Activated T-cell treated with anti-CD3 and anti-CD28 coated beads, Interleukin-2, amount 50 U/mL, for 72 hours (primary cell): ENCODE results near the gene SFXN5. TPM values are rescaled to one million over a fixed set of nuclear protein-coding genes. Genes with fewer than 3 reads are reported as not detected.
A peak's percentile ranks its signal among the peaks of the same experiment; 100 is the strongest.

ENCODE experiments used
- ATAC-seq, 2 donors: fragments of 150-1000 bp; cut with Tn5 transposase; replicated peaks in 1 of 2; 2 replicates each; pipeline ENCODE4 v1.10.0; 2021; ENCODE audit warnings: moderate library complexity in 2 of 2, mild to moderate bottlenecking in 1 of 2
- DNase-seq, 2 donors: peaks; one replicate each; pipeline ENCODE4 v3.0.0; 2021 to 2022; ENCODE audit warnings: mixed read lengths in 1 of 2
- H3K27ac Mint-ChIP-seq: one replicate; pipeline ENCODE4 v1.8.0; 2022; ENCODE audit warnings: mild to moderate bottlenecking, moderate library complexity, mixed read lengths
- H3K27me3 Mint-ChIP-seq: one replicate; pipeline ENCODE4 v1.8.0; 2022; ENCODE audit warnings: low read depth, mixed read lengths
- H3K36me3 Mint-ChIP-seq, 2 donors: one replicate each; pipeline ENCODE4 v1.8.0; 2022; ENCODE audit warnings: mixed read lengths in 2 of 2, mild to moderate bottlenecking in 1 of 2; ENCODE audit not compliant: insufficient read depth in 2 of 2
- H3K4me1 Mint-ChIP-seq: one replicate; pipeline ENCODE4 v1.8.0; 2022; ENCODE audit warnings: low read depth, mixed read lengths
- H3K4me3 Mint-ChIP-seq, 2 donors: one replicate each; pipeline ENCODE4 v1.8.0; 2022; ENCODE audit warnings: mild to moderate bottlenecking in 2 of 2, mixed read lengths in 2 of 2, moderate library complexity in 2 of 2
- H3K9me3 Mint-ChIP-seq, 2 donors: one replicate each; pipeline ENCODE4 v1.8.0; 2022; ENCODE audit warnings: mixed read lengths in 2 of 2
- total RNA-seq, 2 donors: library from RNA; stranded (reverse); gene quantifications; one replicate each; pipeline ENCODE4 v1.2.3, GENCODE V29; 2022

The SFXN5 gene
- total RNA-seq, 2 donors from 2014 or later = 9.1 to 10.1 TPM

- no peak for DNase-seq
- Mint-ChIP-seq H3K36me3 (no peaks in the 10 kb centered on the region), H3K27ac (no peak overlapping the region), H3K4me3 (peak overlapping the region; percentile 32 to 43), H3K4me1 (peaks cover 16% of the 10 kb centered on the region), H3K9me3 (no peaks in the 10 kb centered on the region), H3K27me3 (peaks cover 50% of the 10 kb centered on the region)
- peak in 1 of 2 donors; percentile 51 for ATAC-seq
These were observed 147.6 kb downstream of the SFXN5 start for GRCh38 chr2:72923833-72924352.

- Mint-ChIP-seq H3K27ac (no peak overlapping the region), H3K27me3 (peaks cover 60% of the 10 kb centered on the region), H3K4me3 (no peak overlapping the region), H3K9me3 (no peaks in the 10 kb centered on the region), H3K36me3 (no peaks in the 10 kb centered on the region), H3K4me1 (peaks cover 26% of the 10 kb centered on the region)
- no peak for ATAC-seq
- DNase-seq = no peak
These were observed 149.7 kb downstream of the SFXN5 start for GRCh38 chr2:72921853-72922252.

DNA sequence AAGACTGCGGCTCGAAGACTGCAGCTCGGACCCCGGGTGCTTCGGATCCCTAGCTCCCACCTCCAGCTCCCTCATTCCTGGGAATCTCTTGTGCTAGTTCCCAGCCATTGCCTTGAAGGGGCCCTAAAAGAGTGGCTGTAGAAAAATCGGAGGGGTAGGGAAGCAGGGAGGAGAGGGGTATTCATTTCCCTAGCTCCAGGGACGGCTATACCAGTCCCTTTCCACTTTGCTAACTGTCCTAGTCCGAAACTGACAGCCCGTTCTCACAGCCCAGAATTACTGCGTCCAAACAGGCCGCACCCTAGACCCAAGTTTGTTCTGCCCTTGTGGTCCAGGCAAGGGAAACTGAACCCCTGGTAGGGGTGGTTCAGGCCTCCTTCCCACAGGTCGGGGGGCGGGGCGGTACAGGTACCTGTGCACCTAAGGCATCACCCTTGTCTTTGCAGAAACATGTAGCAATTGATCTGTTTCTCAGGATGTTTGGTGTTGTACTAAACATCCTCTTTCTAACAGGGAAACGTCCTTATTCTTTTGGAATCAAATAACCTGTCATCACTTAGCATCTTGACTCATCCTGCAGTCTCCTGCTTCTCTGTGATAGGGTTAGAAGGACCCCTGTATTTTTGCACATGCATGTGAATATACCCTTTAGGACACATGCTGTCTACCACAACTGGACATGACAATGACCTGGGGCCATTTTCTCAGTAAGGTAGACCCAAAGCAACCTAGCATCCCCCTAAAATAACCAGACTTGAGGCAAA is 150.2 kb downstream of the SFXN5 start:
- no peak for DNase-seq
- Mint-ChIP-seq H3K4me1 (peaks cover 32% of the 10 kb centered on the region), H3K9me3 (no peaks in the 10 kb centered on the region), H3K27ac (no peak overlapping the region), H3K27me3 (peaks cover 66% of the 10 kb centered on the region), H3K36me3 (no peaks in the 10 kb centered on the region), H3K4me3 (peak overlapping the region in 1 of 2 donors; percentile 83)
- ATAC-seq = no peak

- Mint-ChIP-seq H3K4me1 (peaks cover 35% of the 10 kb centered on the region), H3K9me3 (no peaks in the 10 kb centered on the region), H3K27me3 (peaks cover 69% of the 10 kb centered on the region), H3K4me3 (peak overlapping the region; percentile 82 to 83), H3K27ac (no peak overlapping the region), H3K36me3 (no peaks in the 10 kb centered on the region)
- ATAC-seq = peak; percentile 30 to 32
- DNase-seq = peak; percentile 60 to 72
These were observed 151.0 kb downstream of the SFXN5 start for GRCh38 chr2:72920318-72921087.

GRCh38 chr2:72919414-72920317 is 151.8 kb downstream of the SFXN5 start:
- Mint-ChIP-seq H3K4me3 (peak overlapping the region; percentile 82 to 83), H3K4me1 (peaks cover 43% of the 10 kb centered on the region), H3K36me3 (no peaks in the 10 kb centered on the region), H3K9me3 (no peaks in the 10 kb centered on the region), H3K27me3 (peaks cover 77% of the 10 kb centered on the region), H3K27ac (peak overlapping the region; percentile 51)
- DNase-seq = no peak
- ATAC-seq = no peak

DNA sequence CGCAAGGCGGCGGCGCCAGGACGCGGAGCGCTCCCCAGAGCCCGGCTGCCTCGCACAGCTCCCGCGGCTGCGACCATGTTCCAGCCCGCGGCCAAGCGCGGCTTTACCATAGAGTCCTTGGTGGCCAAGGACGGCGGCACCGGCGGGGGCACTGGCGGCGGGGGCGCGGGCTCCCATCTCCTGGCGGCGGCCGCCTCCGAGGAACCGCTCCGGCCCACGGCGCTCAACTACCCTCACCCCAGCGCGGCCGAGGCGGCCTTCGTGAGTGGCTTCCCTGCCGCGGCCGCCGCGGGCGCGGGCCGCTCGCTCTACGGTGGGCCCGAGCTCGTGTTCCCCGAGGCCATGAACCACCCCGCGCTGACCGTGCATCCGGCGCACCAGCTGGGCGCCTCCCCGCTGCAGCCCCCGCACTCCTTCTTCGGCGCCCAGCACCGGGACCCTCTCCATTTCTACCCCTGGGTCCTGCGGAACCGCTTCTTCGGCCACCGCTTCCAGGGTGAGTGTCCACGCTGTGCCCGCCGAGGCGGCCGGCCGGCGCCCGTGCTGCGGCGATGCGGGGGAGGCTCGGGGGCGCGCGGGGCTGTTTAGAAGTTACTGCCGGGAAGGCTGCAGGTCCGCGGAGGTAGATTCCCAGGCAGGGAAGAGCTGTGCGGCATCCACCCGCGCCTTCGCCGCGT is 153.5 kb downstream of the SFXN5 start:
- DNase-seq = peak in 1 of 2 donors; percentile 34
- Mint-ChIP-seq H3K4me1 (peaks cover 39% of the 10 kb centered on the region), H3K9me3 (no peaks in the 10 kb centered on the region), H3K27ac (no peak overlapping the region), H3K27me3 (peaks cover 82% of the 10 kb centered on the region), H3K4me3 (peak overlapping the region; percentile 72 to 77), H3K36me3 (no peaks in the 10 kb centered on the region)
- peak in 1 of 2 donors; percentile 5 for ATAC-seq

DNA sequence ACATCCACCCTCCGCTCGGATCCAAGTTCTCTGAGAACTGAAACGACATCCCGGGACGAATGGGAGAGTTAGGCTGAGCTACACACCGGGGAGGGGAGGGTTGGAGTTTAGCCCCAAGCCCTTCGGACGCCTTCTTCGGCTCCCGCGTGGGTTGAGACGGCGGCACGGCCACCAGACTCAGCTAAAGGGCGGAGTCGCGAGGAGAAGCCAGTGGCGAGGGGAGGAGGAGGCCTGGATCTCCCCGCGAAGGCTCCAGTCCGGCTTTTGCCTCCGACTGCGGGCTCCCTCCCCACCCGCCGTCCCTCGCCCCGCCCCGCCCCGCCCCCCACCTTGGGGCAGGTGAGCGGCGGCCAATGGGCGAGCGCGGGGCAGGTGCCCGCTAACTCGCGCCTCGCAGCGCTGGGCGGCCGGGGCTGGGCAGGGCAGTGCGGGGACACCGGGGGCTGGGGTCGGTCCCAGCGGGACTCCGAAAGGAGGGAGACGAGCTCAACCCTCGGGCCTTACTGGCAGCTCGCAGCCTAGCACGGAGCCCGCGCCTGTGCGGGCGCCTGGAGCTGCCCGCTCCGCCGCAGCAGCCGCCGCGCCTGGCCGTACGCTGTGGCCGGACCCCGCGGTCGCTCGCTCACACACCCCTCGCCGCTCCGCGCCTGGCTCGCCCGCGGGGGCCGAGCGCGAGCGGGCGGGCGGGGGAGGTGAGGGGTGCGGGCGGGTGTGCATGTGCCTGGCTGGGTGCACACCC is 154.2 kb downstream of the SFXN5 start, which contains the start of gene EMX1:
Gene EMX1 (plus strand): TSS at position 382 of the 739 bp plus-strand sequence. CDS start 334 bp downstream, at position 716.
- H3K36me3 Mint-ChIP-seq = no peaks in the 10 kb centered on the region
- peaks cover 80% of the 10 kb centered on the region for H3K27me3 Mint-ChIP-seq
- peak within 1 kb of the TSS; percentile 87 for H3K4me3 Mint-ChIP-seq
- DNase-seq = peak; percentile 65 to 81
- ATAC-seq = peak; percentile 64 to 68
- peaks cover 39% of the 10 kb centered on the region for H3K4me1 Mint-ChIP-seq
- no peaks in the 10 kb centered on the region for H3K9me3 Mint-ChIP-seq
- no peak within 1 kb of the TSS for H3K27ac Mint-ChIP-seq

GRCh38 chr2:72916743-72917137 is 154.8 kb downstream of the SFXN5 start:
- no peaks in the 10 kb centered on the region for H3K36me3 Mint-ChIP-seq
- peak; percentile 6 to 16 for ATAC-seq
- peaks cover 80% of the 10 kb centered on the region for H3K27me3 Mint-ChIP-seq
- no peaks in the 10 kb centered on the region for H3K9me3 Mint-ChIP-seq
- no peak overlapping the region for H3K27ac Mint-ChIP-seq
- peaks cover 39% of the 10 kb centered on the region for H3K4me1 Mint-ChIP-seq
- peak in 1 of 2 donors; percentile 21 for DNase-seq
- H3K4me3 Mint-ChIP-seq = peak overlapping the region; percentile 87

DNA sequence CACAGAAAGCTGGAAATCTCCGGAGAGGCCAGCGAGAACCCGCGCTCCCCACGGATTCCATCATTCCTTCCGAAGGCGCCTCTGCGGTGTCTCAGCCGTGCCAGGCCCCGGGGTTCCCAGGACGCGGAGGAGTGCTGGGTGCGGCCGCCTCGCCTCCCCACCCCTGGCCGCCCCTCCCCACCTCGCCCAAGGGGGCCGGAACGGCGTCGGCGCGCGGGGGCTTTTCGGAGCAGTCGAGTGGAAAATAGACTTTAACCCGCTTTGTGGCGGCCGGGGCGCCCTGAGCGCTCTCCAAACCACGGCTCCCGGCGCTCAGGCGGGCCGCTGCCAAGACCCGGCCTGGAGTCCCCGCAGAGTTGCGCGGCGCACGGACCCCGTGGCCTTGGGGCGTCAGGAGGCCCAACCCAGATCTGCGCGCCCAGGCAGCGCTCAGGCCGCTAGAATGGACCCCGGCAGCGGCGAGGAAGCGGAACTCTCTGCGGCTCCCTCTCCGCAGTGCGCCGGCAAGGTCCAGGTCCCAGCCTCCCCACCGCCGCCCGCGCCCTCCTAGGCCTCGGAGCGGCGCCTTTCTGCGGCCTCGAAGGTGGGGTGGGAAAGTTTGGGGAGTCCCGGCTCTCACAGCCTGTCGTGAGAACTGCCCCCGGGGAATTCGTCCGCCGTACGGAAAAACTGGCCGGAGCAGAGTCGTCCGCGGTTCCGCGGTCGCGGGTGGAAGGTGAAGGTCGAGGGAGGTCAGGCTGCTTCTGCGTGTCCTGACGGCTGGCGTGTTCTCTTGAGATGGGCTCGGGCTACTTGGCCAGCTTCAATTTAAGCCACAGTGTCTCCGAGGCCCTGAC is 155.4 kb downstream of the SFXN5 start:
- peaks cover 80% of the 10 kb centered on the region for H3K27me3 Mint-ChIP-seq
- H3K9me3 Mint-ChIP-seq = no peaks in the 10 kb centered on the region
- peak; percentile 72 to 76 for DNase-seq
- peak overlapping the region; percentile 87 for H3K4me3 Mint-ChIP-seq
- no peaks in the 10 kb centered on the region for H3K36me3 Mint-ChIP-seq
- peaks cover 39% of the 10 kb centered on the region for H3K4me1 Mint-ChIP-seq
- H3K27ac Mint-ChIP-seq = no peak overlapping the region
- ATAC-seq = peak; percentile 56 to 63

GRCh38 chr2:72915320-72915906 is 156.1 kb downstream of the SFXN5 start:
- DNase-seq (no peak), ATAC-seq (no peak)
- H3K4me3 Mint-ChIP-seq = peak overlapping the region; percentile 63 to 72
- no peaks in the 10 kb centered on the region for H3K36me3 Mint-ChIP-seq
- H3K9me3 Mint-ChIP-seq = no peaks in the 10 kb centered on the region
- H3K4me1 Mint-ChIP-seq = peaks cover 39% of the 10 kb centered on the region
- no peak overlapping the region for H3K27ac Mint-ChIP-seq
- H3K27me3 Mint-ChIP-seq = peaks cover 80% of the 10 kb centered on the region
